NCI-H510A (cell line): Measurements from ENCODE around the gene PADI4.

Source experiments
- DNase-seq: peaks from one replicate; lab custom pipeline; 2025; lab: John Stamatoyannopoulos, UW

The PADI4 gene

DNA sequence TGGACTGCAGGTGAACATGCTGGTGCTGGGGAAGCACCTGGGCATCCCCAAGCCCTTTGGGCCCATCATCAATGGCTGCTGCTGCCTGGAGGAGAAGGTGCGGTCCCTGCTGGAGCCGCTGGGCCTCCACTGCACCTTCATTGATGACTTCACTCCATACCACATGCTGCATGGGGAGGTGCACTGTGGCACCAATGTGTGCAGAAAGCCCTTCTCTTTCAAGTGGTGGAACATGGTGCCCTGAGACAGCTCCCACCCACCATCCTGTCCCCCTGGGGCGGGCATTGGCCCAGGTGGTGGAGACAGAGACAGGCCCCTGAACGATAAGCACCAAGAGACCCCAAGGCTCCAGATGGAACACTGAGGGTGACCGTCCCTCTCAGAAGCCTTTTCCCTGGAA is 25.2 kb upstream of the PADI4 start:
- DNase-seq = no peak

DNA sequence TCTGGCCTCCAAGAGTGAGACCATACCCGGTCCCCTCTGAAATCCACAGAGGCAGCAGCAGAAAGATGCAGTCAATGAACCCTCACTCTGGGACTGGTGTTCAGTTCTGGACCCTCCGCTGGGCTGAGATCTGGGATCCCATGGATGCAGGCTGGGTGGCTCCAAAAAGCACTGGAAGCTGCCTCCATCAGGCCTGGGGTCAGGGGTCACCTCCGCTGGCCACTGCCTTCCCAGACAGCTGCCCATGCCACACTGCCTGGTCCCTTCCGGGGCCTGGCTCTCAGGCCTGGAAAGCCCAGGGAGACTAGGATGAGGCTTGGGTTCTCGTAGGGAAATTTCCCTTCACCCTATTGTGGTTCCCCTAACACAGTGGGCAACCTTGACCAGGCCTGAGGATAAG is 21.4 kb upstream of the PADI4 start:
- DNase-seq = no peak

- no peak for DNase-seq
Measured at GRCh38 chr1:17287130-17287776, 20.7 kb upstream of the PADI4 start.

GRCh38 chr1:17289721-17290120 is 18.3 kb upstream of the PADI4 start:
- no peak for DNase-seq

GRCh38 chr1:17290553-17290952 is 17.4 kb upstream of the PADI4 start:
- DNase-seq = no peak

GRCh38 chr1:17292299-17293160 is 15.5 kb upstream of the PADI4 start:
- DNase-seq = no peak

GRCh38 chr1:17293681-17294425 is 14.1 kb upstream of the PADI4 start:
- no peak for DNase-seq

DNA sequence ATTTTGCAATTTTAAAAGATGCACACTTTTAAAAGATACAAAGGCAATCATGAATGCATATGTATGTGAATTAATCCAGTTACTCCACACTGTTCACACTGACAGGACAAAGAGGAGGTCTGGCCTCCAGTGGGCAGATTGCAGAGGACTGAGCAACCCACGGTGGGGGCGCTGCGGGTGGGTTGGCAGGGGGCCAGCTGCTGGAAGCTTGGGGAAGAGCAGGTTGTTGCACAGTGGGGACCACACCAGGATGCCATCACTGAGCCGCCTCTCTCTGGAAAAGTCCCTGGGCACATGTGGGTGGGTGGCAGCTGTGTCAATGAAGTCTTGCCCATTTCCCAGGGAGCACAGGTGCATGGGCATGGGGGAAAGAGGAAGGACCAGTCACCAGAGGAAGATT is 12.7 kb upstream of the PADI4 start:
- DNase-seq = no peak

GRCh38 chr1:17296086-17296485 is 11.9 kb upstream of the PADI4 start:
- DNase-seq = no peak

GRCh38 chr1:17297991-17298390 is 10.0 kb upstream of the PADI4 start:
- no peak for DNase-seq

- DNase-seq = no peak
Measured at GRCh38 chr1:17301767-17302166, 6.2 kb upstream of the PADI4 start.

DNA sequence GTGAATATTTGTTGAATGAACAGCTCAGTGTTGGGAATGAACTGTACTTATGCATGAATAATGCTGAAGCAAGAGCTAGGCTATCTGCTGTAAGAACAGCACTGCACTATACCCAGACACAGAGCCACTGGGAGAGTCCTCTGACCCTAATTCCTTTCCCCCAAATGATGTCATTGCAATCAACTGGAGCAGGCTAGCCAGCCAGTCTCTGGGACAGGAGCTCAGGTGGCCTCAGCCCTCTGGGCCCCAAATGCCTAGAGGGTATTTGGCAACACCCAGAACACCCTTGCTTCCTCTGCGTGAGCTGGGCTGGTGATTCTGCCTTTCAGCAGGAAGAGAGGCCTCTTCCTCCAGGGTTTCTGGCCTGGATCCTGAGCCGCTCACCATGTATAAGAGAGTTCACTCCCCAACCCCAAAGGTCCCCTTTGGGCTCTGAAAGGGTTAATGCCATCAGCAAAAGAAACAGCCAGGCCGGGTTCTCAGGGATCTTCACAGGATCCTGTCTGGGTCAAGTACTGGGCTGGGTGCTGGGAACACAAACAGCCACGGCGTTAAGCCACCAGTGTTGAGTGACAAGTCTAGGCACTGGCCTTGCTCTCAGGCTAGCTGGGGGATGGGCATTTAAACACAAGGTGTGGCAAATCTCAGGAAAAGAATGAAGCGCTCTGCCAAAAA is 3.7 kb upstream of the PADI4 start:
- peak; percentile 7 for DNase-seq

GRCh38 chr1:17304826-17305175 is 3.2 kb upstream of the PADI4 start:
- no peak for DNase-seq

DNA sequence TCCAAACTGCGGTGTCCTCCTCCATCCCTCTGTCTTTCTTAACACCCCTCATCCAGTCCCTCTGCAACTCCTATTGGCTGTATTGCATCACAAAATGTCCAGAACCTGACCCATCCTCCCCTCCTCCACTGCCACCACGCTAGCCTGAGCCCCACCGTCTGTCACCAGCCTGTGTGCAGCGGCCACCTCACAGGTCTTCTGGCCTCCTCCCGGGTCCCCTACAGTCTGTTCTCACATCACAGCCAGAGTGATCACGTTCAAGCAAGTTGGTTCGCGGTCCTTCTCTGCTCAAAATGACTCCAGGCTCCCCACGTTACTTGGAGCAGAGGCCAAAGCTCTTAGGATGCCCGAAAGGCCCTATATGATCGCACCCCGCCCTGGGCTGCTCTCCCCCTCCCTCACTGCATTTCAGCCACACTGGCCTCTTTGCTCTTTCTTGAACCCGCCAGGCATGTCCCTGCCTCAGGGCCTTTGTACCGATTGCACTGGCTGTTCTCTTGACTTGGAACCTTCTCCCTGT is 2.4 kb upstream of the PADI4 start:
- DNase-seq = no peak

DNA sequence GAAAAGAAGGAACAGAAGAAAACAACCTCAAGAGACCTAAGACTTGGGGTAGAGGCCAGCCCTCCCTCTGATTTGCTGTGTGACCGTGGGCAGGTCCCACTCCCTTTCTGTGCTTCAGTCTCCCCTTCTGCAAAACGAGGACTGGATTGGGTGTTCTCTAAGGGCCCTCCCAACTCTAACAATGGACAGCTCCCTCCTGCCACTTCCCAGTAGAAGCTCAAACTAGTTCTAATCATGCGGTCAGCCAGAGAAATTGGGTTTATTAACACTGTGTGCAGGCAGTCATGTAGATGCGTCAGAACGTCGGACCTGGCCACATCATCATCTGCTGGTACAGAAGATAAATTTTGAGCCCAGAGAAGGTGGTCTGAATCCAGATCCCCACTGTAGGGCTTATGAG is 1.6 kb upstream of the PADI4 start:
- DNase-seq = no peak

- no peak for DNase-seq
Measured at GRCh38 chr1:17306921-17307320, 1.1 kb upstream of the PADI4 start.

DNA sequence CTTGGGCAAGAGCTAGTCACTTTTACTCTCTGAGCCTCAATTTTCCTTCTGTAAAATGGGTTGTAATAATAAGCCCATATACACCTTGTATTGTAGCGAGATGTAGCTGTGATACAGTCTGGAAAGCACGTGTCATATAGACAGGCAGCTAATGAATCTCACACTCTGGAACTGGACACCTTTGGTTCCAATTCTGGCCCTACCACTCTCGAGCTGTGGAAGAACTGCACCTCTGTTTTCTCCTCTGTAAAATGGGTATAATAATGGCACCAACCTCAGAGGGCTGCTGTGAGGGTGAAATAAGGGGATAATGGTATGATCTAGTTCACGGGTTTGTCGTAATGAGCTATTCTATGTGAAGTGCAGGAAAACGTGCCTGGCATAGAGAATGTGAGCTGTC is 668 bp upstream of the PADI4 start:
- DNase-seq = no peak

- DNase-seq = no peak
Measured at GRCh38 chr1:17308593-17308992, 596 bp downstream of the PADI4 start.

DNA sequence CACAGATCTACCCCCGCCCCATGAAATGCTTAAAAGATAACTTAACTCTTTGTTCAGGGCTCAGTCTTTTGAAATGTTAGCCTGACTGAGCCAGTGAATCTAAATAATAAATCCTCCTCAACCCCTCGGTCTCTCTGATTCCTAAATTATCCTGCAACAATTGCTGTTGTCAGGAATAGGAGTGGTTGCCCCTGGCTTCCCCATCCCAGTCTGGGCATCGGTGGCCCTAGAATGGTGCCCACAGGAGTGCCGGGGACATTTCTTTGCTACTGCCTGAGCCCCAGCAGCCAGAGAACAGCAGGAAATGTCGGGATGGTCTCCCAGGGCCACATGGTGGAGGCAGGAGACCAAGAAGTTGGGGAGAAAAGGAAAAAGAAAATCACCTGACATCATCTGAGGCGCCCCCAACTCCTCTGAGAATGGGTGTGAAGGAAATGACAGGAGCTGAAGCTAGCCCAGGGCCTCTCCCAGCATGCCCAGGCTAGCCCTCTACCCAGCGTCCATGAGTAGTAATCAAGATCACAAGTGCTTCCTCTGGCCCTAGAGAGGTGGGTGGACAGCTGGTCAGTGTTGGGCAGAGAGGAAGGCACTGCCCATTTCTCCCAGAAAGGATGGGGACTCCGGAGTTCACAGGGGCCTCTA is 1.6 kb downstream of the PADI4 start:
- no peak for DNase-seq

GRCh38 chr1:17310068-17310640 is 2.2 kb downstream of the PADI4 start:
- no peak for DNase-seq

GRCh38 chr1:17313530-17314309 is 5.7 kb downstream of the PADI4 start:
- DNase-seq = no peak
